ENCODE measurements around the gene SMARCC2.

DNA sequence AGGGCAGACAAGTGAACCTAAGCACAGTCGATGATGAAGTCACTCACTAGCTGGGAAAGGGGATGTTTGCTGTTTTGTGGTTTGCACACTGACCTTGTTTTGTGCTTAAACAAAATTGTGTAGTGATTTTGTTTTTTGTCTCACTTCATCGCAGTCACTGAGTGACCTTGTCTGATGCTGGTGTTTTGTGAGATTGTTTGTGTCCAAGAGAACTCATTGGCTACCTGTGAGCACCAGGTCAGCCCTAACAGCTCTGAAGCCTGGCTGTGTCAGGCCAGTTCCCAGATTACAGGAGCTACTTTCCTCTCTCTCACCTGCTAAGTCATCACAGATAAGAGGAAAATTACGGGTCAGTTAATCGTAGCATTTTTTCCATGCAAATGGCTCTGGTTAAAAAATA lies 65.2 kb downstream of the SMARCC2 start:
- TF ChIP-seq EP300 (IDR thresholded peaks at IDR 0.05) (no peak), POLR2A (IDR thresholded peaks at IDR 0.05) (no peak), POLR2AphosphoS5 (IDR thresholded peaks at IDR 0.05) (no peak)
- TF ChIP-seq, protein P1, sequence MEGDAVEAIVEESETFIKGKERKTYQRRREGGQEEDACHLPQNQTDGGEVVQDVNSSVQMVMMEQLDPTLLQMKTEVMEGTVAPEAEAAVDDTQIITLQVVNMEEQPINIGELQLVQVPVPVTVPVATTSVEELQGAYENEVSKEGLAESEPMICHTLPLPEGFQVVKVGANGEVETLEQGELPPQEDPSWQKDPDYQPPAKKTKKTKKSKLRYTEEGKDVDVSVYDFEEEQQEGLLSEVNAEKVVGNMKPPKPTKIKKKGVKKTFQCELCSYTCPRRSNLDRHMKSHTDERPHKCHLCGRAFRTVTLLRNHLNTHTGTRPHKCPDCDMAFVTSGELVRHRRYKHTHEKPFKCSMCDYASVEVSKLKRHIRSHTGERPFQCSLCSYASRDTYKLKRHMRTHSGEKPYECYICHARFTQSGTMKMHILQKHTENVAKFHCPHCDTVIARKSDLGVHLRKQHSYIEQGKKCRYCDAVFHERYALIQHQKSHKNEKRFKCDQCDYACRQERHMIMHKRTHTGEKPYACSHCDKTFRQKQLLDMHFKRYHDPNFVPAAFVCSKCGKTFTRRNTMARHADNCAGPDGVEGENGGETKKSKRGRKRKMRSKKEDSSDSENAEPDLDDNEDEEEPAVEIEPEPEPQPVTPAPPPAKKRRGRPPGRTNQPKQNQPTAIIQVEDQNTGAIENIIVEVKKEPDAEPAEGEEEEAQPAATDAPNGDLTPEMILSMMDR (IDR thresholded peaks at IDR 0.05) = no peak

Measured in stomach (tissue), 4 donors.